ENCODE measurements around the gene IRF1. TPM values are rescaled to one million over a fixed set of nuclear protein-coding genes. Genes with fewer than 3 reads are reported as not detected.

IRF1 gene
- total RNA-seq, 4 donors from 2014 or later: 8.3 to 52.9 (median 13.1) TPM

GRCh38 chr5:132498152-132498551 is 7.6 kb upstream of the IRF1 start:
- Histone ChIP-seq H3K4me1 (peaks cover 29 to 72% (median 36%) of the 10 kb centered on the region in 3 donors), H3K9me3 (no peaks in the 10 kb centered on the region), H3K27ac (peak overlapping the region; percentile 90 to 99 (median 96)), H3K36me3 (no peaks in the 10 kb centered on the region), H3K4me3 (no peak overlapping the region), H3K27me3 (no peaks in the 10 kb centered on the region)
- DNase-seq: no peak
- 17 to 29% methylated on average over 1 to 3 of the region's 3 CpGs for WGBS, 2 donors
- no peak for TF ChIP-seq CTCF (IDR thresholded peaks at IDR 0.05)
- TF ChIP-seq POLR2A (IDR thresholded peaks at IDR 0.05): no peak
- intact Hi-C loops (cut with DNase I): loop anchor here (10.0 kb wide), 1 partner anchor 243 kb away; the partner anchor contains the start of gene PDLIM4

- intact Hi-C loops (cut with DNase I): loop anchor here (10.0 kb wide), 1 partner anchor 243 kb away; the partner anchor contains the start of gene PDLIM4
- no peak for DNase-seq
- 13 to 22% methylated on average over 4 to 5 of the region's 6 CpGs for WGBS, 2 donors
- H3K27me3 ChIP-seq: no peaks in the 10 kb centered on the region
- no peaks in the 10 kb centered on the region for H3K36me3 ChIP-seq
- H3K4me1 ChIP-seq: peaks cover 29 to 71% (median 36%) of the 10 kb centered on the region in 3 donors
- H3K4me3 ChIP-seq: peak overlapping the region; percentile 64 to 87 (median 84)
- no peak for TF ChIP-seq CTCF (IDR thresholded peaks at IDR 0.05)
- no peak for TF ChIP-seq POLR2A (IDR thresholded peaks at IDR 0.05)
- H3K27ac ChIP-seq: peak overlapping the region; percentile 90 to 99 (median 96)
- no peaks in the 10 kb centered on the region for H3K9me3 ChIP-seq
These were observed 7.0 kb upstream of the IRF1 start for GRCh38 chr5:132497488-132497997.

- Histone ChIP-seq H3K9me3 (no peaks in the 10 kb centered on the region), H3K4me3 (peak overlapping the region; percentile 64 to 87 (median 84)), H3K36me3 (no peaks in the 10 kb centered on the region), H3K4me1 (peaks cover 35 to 74% (median 40%) of the 10 kb centered on the region in 3 donors), H3K27ac (peak overlapping the region; percentile 90 to 99 (median 96)), H3K27me3 (no peaks in the 10 kb centered on the region)
- TF ChIP-seq POLR2A (IDR thresholded peaks at IDR 0.05) (peak in 1 of 4 donors; percentile 55), CTCF (IDR thresholded peaks at IDR 0.05) (no peak)
- 0 to 7% methylated on average over 4 to 8 of the region's 62 CpGs for WGBS, 2 donors
- DNase-seq: peak; percentile 52
- intact Hi-C loops (cut with DNase I): loop anchor here (10.0 kb wide), 1 partner anchor 242 kb away; the partner anchor contains the start of gene PDLIM4
These were observed 6.3 kb upstream of the IRF1 start for GRCh38 chr5:132496631-132497487.

- no peaks in the 10 kb centered on the region for H3K9me3 ChIP-seq
- intact Hi-C loops (cut with DNase I): loop anchor here (10.0 kb wide), 1 partner anchor 241 kb away; the partner anchor contains the start of gene PDLIM4
- H3K4me3 ChIP-seq: peak overlapping the region; percentile 64 to 87 (median 84)
- peak overlapping the region; percentile 90 to 99 (median 96) for H3K27ac ChIP-seq
- 0% methylated on average over 4 of the region's 18 CpGs; no CpG with 5 or more reads in 1 of the 2 donors for WGBS, 2 donors
- peak; percentile 75 for DNase-seq
- TF ChIP-seq POLR2A (IDR thresholded peaks at IDR 0.05) (no peak), CTCF (IDR thresholded peaks at IDR 0.05) (no peak)
- H3K36me3 ChIP-seq: no peaks in the 10 kb centered on the region
- no peaks in the 10 kb centered on the region for H3K27me3 ChIP-seq
- peaks cover 41 to 74% (median 46%) of the 10 kb centered on the region in 3 donors for H3K4me1 ChIP-seq
These were observed 5.6 kb upstream of the IRF1 start for GRCh38 chr5:132496191-132496630.

Data from esophagus squamous epithelium (tissue), 5 donors.